ENCODE results near the gene ANKRD63.

ANKRD63 gene

GRCh38 chr15:40282869-40283614 lies at the start of gene ANKRD63:
ANKRD63 (minus strand) TSS chr15:40283064; CDS start chr15:40282586, 478 bp downstream.
- no peak for DNase-seq

GRCh38 chr15:40332113-40332781 lies 49.4 kb upstream of the ANKRD63 start:
- no peak for DNase-seq

- DNase-seq, result no peak
These were observed 48.8 kb upstream of the ANKRD63 start for GRCh38 chr15:40331637-40332036.

GRCh38 chr15:40331026-40331425 lies 48.2 kb upstream of the ANKRD63 start:
- no peak for DNase-seq

- no peak for DNase-seq
These were observed 47.5 kb upstream of the ANKRD63 start for GRCh38 chr15:40330368-40330836.

- DNase-seq, result no peak
These were observed 46.9 kb upstream of the ANKRD63 start for GRCh38 chr15:40329804-40330203.

GRCh38 chr15:40328751-40329150 lies 45.9 kb upstream of the ANKRD63 start:
- no peak for DNase-seq

- DNase-seq, result no peak
These were observed 45.3 kb upstream of the ANKRD63 start for GRCh38 chr15:40328176-40328575.

GRCh38 chr15:40327457-40327856 lies 44.6 kb upstream of the ANKRD63 start:
- DNase-seq, result no peak

GRCh38 chr15:40325700-40326099 lies 42.8 kb upstream of the ANKRD63 start:
- no peak for DNase-seq

GRCh38 chr15:40325188-40325587 lies 42.3 kb upstream of the ANKRD63 start:
- DNase-seq, result no peak

GRCh38 chr15:40323953-40324937 lies 41.4 kb upstream of the ANKRD63 start:
- DNase-seq, result no peak

- peak; percentile 63 for DNase-seq
These were observed 40.5 kb upstream of the ANKRD63 start, which contains the start of gene INAFM2 for GRCh38 chr15:40323239-40323952. INAFM2 (plus strand) TSS chr15:40323692; CDS start chr15:40324056, 364 bp downstream.

- DNase-seq, result no peak
These were observed 39.8 kb upstream of the ANKRD63 start for GRCh38 chr15:40322531-40323238.

- no peak for DNase-seq
These were observed 38.1 kb upstream of the ANKRD63 start for GRCh38 chr15:40320931-40321371.

- DNase-seq, result no peak
These were observed 37.5 kb upstream of the ANKRD63 start for GRCh38 chr15:40320409-40320808.

GRCh38 chr15:40317580-40317979 lies 34.7 kb upstream of the ANKRD63 start:
- DNase-seq, result no peak

GRCh38 chr15:40316931-40317330 lies 34.1 kb upstream of the ANKRD63 start:
- DNase-seq, result no peak

- DNase-seq, result no peak
These were observed 31.9 kb upstream of the ANKRD63 start for GRCh38 chr15:40314723-40315276.

- no peak for DNase-seq
These were observed 30.9 kb upstream of the ANKRD63 start for GRCh38 chr15:40313531-40314398.
